SK-N-SH treated with all-trans-retinoic acid at 6 μM for 48 hours (cell line): ENCODE measurements around the gene USP48.

ENCODE experiments used
- ATAC-seq: fragments of 200-7000 bp; cut with Tn5 transposase; 3 replicates; pipeline ENCODE4 v1.9.1; 2020; ENCODE audit warnings: mild to moderate bottlenecking, moderate library complexity
- ARNTL ChIP-seq: fragments of 450-650 bp; formaldehyde crosslinking; IDR thresholded peaks from 2 replicates; pipeline ENCODE4 v1.5.0; 2020; ENCODE audit warnings: low read depth, mild to moderate bottlenecking, moderate library complexity, borderline replicate concordance
- BACH2 ChIP-seq: fragments of 250-450 bp; sonication (Bioruptor Pico); IDR thresholded peaks from 2 replicates; pipeline ENCODE4 v1.9.0; 2021; ENCODE audit warnings: mild to moderate bottlenecking, borderline replicate concordance
- CREB5 ChIP-seq: fragments of 250-450 bp; sonication (Bioruptor Pico); IDR thresholded peaks from 2 replicates; pipeline ENCODE4 v1.5.1; 2020; ENCODE audit warnings: low read depth, mild to moderate bottlenecking, moderate library complexity
- CSDC2 ChIP-seq: fragments of 250-450 bp; sonication (Bioruptor Pico); IDR thresholded peaks from 2 replicates; pipeline ENCODE4 v1.5.0; 2020; ENCODE audit warnings: mild to moderate bottlenecking, moderate library complexity
- ESRRG ChIP-seq: fragments of 250-450 bp; sonication (Bioruptor Pico); IDR thresholded peaks from 2 replicates; pipeline ENCODE4 v1.6.1; 2021; ENCODE audit warnings: mild to moderate bottlenecking
- GLIS3 ChIP-seq: fragments of 250-450 bp; sonication (Bioruptor Pico); IDR thresholded peaks from 2 replicates; pipeline ENCODE4 v1.5.0; 2020; ENCODE audit warnings: mild to moderate bottlenecking, moderate library complexity
- ISL1 ChIP-seq: fragments of 250-450 bp; sonication (Bioruptor Pico); IDR thresholded peaks from 2 replicates; pipeline ENCODE4 v2.1.2; 2022; ENCODE audit warnings: mild to moderate bottlenecking, moderate library complexity
- OSR1 ChIP-seq: fragments of 250-450 bp; sonication (Bioruptor Pico); IDR thresholded peaks from 2 replicates; pipeline ENCODE4 v1.8.0; 2022; ENCODE audit warnings: moderate library complexity, mild to moderate bottlenecking, inconsistent platforms
- PATZ1 ChIP-seq: fragments of 250-450 bp; sonication (Bioruptor Pico); IDR thresholded peaks from 2 replicates; pipeline ENCODE4 v1.8.0; 2020; ENCODE audit warnings: mild to moderate bottlenecking, moderate library complexity, borderline replicate concordance
- POU6F1 ChIP-seq: fragments of 250-450 bp; sonication (Bioruptor Pico); IDR thresholded peaks from 2 replicates; pipeline ENCODE4 v1.8.0; 2021; ENCODE audit warnings: low read depth, mild to moderate bottlenecking, moderate library complexity, borderline replicate concordance
- PPARA ChIP-seq: fragments of 250-450 bp; sonication (Bioruptor Pico); IDR thresholded peaks from 2 replicates; pipeline ENCODE4 v1.5.0; 2020; ENCODE audit warnings: mild to moderate bottlenecking, borderline replicate concordance
- RARB ChIP-seq: fragments of 250-450 bp; sonication (Bioruptor Pico); IDR thresholded peaks from 2 replicates; pipeline ENCODE4 v1.8.0; 2021; ENCODE audit warnings: mild to moderate bottlenecking, moderate library complexity
- SNAI2 ChIP-seq: fragments of 250-450 bp; sonication (Bioruptor Pico); IDR thresholded peaks from 2 replicates; pipeline ENCODE4 v1.5.0; 2020; ENCODE audit warnings: mild to moderate bottlenecking, moderate library complexity
- TCF4 ChIP-seq: fragments of 250-450 bp; sonication (Bioruptor Pico); IDR thresholded peaks from 2 replicates; pipeline ENCODE4 v1.8.0; 2021; ENCODE audit warnings: mild to moderate bottlenecking, moderate library complexity, borderline replicate concordance
- TOX ChIP-seq: fragments of 250-450 bp; sonication (Bioruptor Pico); IDR thresholded peaks from 2 replicates; pipeline ENCODE4 v1.8.0; 2021; ENCODE audit warnings: mild to moderate bottlenecking, moderate library complexity, borderline replicate concordance
- TSHZ2 ChIP-seq: fragments of 250-450 bp; sonication (Bioruptor Pico); IDR thresholded peaks from 2 replicates; pipeline ENCODE4 v1.5.0; 2020; ENCODE audit warnings: mild to moderate bottlenecking, moderate library complexity
- ZC3H10 ChIP-seq: fragments of 250-450 bp; sonication (Bioruptor Pico); IDR thresholded peaks from 2 replicates; pipeline ENCODE4 v1.5.1; 2021; ENCODE audit warnings: mild to moderate bottlenecking, moderate library complexity
- ZFP30 ChIP-seq: fragments of 450-650 bp; formaldehyde crosslinking; IDR thresholded peaks from 2 replicates; pipeline ENCODE4 v1.5.0; 2022; ENCODE audit warnings: mild to moderate bottlenecking, moderate library complexity
- ZNF70 ChIP-seq: fragments of 450-650 bp; formaldehyde crosslinking; IDR thresholded peaks from 2 replicates; pipeline ENCODE4 v1.5.0; 2020; ENCODE audit warnings: mild to moderate bottlenecking, moderate library complexity
- ZNF8 ChIP-seq: fragments of 450-650 bp; formaldehyde crosslinking; IDR thresholded peaks from 2 replicates; pipeline ENCODE4 v1.5.0; 2020; ENCODE audit warnings: mild to moderate bottlenecking, moderate library complexity
- TF ChIP-seq, protein P1 (sequence below): fragments of 250-450 bp; sonication (Bioruptor Pico); IDR thresholded peaks from 2 replicates; pipeline ENCODE4 v1.5.1; 2021; ENCODE audit warnings: mild to moderate bottlenecking, moderate library complexity

Gene USP48

DNA sequence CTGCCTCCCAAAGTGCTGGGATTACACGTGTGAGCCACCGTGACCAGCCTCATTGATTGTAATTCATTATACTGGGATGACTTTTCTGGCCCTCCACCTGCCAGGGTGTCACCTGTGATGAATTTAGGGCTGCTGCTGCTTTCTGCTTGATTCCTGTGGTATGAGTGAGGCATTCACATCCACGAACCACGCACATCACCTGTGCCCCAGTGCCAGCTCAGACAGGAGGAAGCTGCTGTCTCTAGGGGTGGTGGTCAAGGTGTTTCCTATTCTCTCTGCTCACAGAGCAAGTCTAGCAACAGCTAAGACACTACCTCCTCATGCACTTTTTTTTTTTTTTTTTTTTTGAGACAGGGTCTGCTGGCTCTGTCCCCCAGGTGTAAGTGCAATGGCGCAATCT, 16.8 kb upstream of the USP48 start (continued):
- TF ChIP-seq, protein P1, sequence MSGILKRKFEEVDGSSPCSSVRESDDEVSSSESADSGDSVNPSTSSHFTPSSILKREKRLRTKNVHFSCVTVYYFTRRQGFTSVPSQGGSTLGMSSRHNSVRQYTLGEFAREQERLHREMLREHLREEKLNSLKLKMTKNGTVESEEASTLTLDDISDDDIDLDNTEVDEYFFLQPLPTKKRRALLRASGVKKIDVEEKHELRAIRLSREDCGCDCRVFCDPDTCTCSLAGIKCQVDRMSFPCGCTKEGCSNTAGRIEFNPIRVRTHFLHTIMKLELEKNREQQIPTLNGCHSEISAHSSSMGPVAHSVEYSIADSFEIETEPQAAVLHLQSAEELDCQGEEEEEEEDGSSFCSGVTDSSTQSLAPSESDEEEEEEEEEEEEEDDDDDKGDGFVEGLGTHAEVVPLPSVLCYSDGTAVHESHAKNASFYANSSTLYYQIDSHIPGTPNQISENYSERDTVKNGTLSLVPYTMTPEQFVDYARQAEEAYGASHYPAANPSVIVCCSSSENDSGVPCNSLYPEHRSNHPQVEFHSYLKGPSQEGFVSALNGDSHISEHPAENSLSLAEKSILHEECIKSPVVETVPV (CRISPR knock-in tag) = no peak

DNA sequence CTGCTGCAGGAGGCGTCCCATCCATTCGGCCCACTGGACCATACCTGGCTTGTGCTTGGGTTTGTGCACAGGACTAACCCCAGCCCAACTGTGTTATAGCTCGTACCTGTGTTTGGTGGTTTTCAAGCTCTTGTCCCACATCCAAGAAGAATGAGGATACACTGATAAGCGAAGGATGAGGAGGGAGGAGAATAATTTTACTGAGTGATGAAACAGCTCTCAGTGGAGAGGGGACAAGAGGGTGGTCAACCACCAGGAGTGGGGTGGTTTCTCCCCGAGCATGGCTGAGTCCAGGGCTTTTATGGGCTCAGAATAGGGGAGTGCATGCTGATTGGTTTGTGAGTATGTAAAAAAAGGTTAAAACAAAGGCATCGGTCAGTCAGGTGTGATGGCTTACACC, 12.1 kb upstream of the USP48 start:
- TF ChIP-seq, protein P1 (CRISPR knock-in tag) = no peak
- TF ChIP-seq SNAI2 (CRISPR knock-in tag) (no peak), ZNF70 (CRISPR knock-in tag) (no peak), POU6F1 (CRISPR knock-in tag) (no peak), ISL1 (CRISPR knock-in tag) (no peak), CSDC2 (no peak)
- no peak for ATAC-seq

DNA sequence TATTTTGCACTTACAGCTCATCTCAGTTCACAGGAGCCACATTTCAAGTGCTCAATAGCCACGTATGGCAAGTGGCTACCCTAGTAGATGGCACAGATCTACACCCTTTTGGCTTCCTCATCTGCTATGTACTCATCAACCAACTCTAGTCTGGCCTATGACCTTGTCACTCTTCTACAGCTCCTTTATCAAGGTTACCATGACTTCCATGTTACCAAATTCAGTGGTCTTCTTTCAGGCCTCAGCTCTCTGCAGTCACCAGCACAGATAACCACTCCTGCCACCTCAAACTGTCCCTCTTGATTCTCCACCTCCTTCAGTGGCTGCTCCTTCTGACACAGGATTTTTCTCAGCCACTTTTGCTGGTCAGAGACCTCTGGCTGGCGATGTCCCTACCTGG, 11.7 kb upstream of the USP48 start:
- ATAC-seq = no peak
- TF ChIP-seq OSR1 (CRISPR knock-in tag) (no peak), ARNTL (CRISPR knock-in tag) (no peak)

DNA sequence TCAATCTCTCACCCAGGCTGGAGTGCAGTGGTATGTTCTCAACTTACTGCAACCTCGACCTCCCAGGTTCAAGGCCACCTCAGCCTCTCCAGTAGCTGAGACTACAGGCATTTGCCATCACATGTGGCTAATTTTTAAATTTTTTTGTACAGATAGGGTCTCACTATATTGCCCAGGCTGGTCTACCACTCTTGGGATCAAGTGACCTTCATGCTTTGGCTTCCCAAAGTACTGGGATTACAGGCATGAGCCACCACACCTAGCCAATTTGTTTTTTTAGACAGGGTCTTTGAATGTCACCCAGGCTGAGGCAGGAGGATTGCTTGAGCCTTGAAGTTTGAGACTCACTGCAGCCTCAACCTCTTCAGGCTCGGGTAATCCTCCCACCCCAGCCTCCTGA, 10.2 kb upstream of the USP48 start:
- no peak for ATAC-seq
- TF ChIP-seq CREB5 (CRISPR knock-in tag) (no peak), GLIS3 (no peak), TOX (CRISPR knock-in tag) (no peak), ISL1 (CRISPR knock-in tag) (no peak), ZC3H10 (CRISPR knock-in tag) (no peak), RARB (CRISPR knock-in tag) (no peak), ESRRG (CRISPR knock-in tag) (no peak), PATZ1 (CRISPR knock-in tag) (no peak), POU6F1 (CRISPR knock-in tag) (no peak), ZFP30 (CRISPR knock-in tag) (no peak), OSR1 (CRISPR knock-in tag) (no peak), TCF4 (CRISPR knock-in tag) (no peak), ZNF70 (CRISPR knock-in tag) (no peak), ZNF8 (CRISPR knock-in tag) (no peak), PPARA (CRISPR knock-in tag) (no peak), TSHZ2 (no peak), SNAI2 (CRISPR knock-in tag) (no peak), BACH2 (CRISPR knock-in tag) (no peak)
- TF ChIP-seq, protein P1 (CRISPR knock-in tag) = no peak
